ENCODE data around the gene YTHDF2. TPM values are rescaled to one million over a fixed set of nuclear protein-coding genes. Genes with fewer than 3 reads are reported as not detected.

Gene YTHDF2
- total RNA-seq, 6 experiments from 2014 or later, result 66.9 to 88.2 (median 76.6) TPM

DNA sequence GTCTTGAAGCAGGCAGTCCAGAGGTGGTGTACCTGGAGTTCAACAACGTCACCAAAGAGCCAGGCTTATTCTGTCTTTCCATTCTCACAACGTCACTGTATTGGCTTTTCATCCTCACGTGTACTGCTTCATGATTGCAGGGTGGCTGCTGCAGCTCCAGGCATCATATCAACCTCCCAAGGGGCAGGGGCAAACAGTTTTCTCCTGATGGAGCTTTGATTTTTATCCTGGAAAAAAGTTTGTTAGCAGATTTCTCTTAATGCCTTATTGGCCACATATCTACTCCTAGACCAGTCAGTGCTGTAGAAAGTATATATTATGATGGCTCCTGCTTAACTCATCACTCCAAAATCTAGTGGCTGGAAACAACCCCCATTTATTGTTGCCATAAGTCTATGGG lies 66.9 kb downstream of the YTHDF2 start:
- Mint-ChIP-seq H3K4me1 (ENCODE audit: low read depth) (no peaks in the 10 kb centered on the region), H3K36me3 (ENCODE audit: low read depth) (no peaks in the 10 kb centered on the region), H3K27me3 (ENCODE audit: insufficient read depth) (peaks cover 22% of the 10 kb centered on the region), H3K27ac (no peak overlapping the region), H3K9me3 (no peaks in the 10 kb centered on the region; the same call in 1 of the 2 replicates), H3K4me3 (no peak overlapping the region)
- no peak for DNase-seq
- TF ChIP-seq, protein P1, sequence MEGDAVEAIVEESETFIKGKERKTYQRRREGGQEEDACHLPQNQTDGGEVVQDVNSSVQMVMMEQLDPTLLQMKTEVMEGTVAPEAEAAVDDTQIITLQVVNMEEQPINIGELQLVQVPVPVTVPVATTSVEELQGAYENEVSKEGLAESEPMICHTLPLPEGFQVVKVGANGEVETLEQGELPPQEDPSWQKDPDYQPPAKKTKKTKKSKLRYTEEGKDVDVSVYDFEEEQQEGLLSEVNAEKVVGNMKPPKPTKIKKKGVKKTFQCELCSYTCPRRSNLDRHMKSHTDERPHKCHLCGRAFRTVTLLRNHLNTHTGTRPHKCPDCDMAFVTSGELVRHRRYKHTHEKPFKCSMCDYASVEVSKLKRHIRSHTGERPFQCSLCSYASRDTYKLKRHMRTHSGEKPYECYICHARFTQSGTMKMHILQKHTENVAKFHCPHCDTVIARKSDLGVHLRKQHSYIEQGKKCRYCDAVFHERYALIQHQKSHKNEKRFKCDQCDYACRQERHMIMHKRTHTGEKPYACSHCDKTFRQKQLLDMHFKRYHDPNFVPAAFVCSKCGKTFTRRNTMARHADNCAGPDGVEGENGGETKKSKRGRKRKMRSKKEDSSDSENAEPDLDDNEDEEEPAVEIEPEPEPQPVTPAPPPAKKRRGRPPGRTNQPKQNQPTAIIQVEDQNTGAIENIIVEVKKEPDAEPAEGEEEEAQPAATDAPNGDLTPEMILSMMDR (IDR thresholded peaks at IDR 0.05), result no peak

- H3K27me3 Mint-ChIP-seq (ENCODE audit: insufficient read depth), result peaks cover 23% of the 10 kb centered on the region
- TF ChIP-seq, protein P1 (IDR thresholded peaks at IDR 0.05), result no peak
- no peaks in the 10 kb centered on the region; the same call in 1 of the 2 replicates for H3K9me3 Mint-ChIP-seq
- H3K4me1 Mint-ChIP-seq (ENCODE audit: low read depth), result no peaks in the 10 kb centered on the region
- DNase-seq, result no peak
- no peak overlapping the region for H3K4me3 Mint-ChIP-seq
- H3K27ac Mint-ChIP-seq, result no peak overlapping the region
- H3K36me3 Mint-ChIP-seq (ENCODE audit: low read depth), result no peaks in the 10 kb centered on the region
Observed at GRCh38 chr1:28804071-28804470, 67.3 kb downstream of the YTHDF2 start.

GRCh38 chr1:28807046-28807445 lies 70.3 kb downstream of the YTHDF2 start:
- Mint-ChIP-seq H3K27ac (no peak overlapping the region), H3K9me3 (no peaks in the 10 kb centered on the region; the same call in 1 of the 2 replicates), H3K36me3 (ENCODE audit: low read depth) (no peaks in the 10 kb centered on the region), H3K4me3 (no peak overlapping the region), H3K27me3 (ENCODE audit: insufficient read depth) (peaks cover 36% of the 10 kb centered on the region), H3K4me1 (ENCODE audit: low read depth) (no peaks in the 10 kb centered on the region)
- TF ChIP-seq, protein P1 (IDR thresholded peaks at IDR 0.05), result no peak
- no peak for DNase-seq

- H3K4me1 Mint-ChIP-seq (ENCODE audit: low read depth), result no peaks in the 10 kb centered on the region
- no peak for DNase-seq
- H3K9me3 Mint-ChIP-seq, result no peaks in the 10 kb centered on the region; the same call in 1 of the 2 replicates
- TF ChIP-seq, protein P1 (IDR thresholded peaks at IDR 0.05), result no peak
- H3K27me3 Mint-ChIP-seq (ENCODE audit: insufficient read depth), result peaks cover 42% of the 10 kb centered on the region
- no peaks in the 10 kb centered on the region for H3K36me3 Mint-ChIP-seq (ENCODE audit: low read depth)
- H3K27ac Mint-ChIP-seq, result no peak overlapping the region
- H3K4me3 Mint-ChIP-seq, result no peak overlapping the region
Observed at GRCh38 chr1:28807986-28808385, 71.2 kb downstream of the YTHDF2 start.

DNA sequence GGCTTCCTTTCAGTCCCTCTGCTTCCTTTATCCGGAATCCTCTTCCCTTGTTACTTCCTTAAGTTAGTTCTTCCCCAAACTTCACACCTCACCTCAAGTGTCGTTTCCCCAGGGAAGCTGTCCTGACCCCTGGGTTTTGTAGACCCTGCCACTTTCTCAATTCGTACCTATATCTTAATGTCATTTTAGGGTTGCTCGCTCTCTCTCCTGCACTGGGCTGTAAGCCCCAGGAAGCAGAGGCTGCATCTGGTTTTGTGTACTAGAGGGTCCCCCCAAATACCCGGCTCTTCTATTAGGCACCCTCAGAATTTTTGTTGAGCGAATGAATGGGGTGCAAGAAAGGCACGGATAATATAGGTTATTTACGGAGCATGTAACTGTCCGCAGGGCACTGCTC lies 74.6 kb downstream of the YTHDF2 start:
- TF ChIP-seq, protein P1 (IDR thresholded peaks at IDR 0.05), result no peak
- no peak for DNase-seq
- H3K4me1 Mint-ChIP-seq (ENCODE audit: low read depth), result no peaks in the 10 kb centered on the region
- H3K36me3 Mint-ChIP-seq (ENCODE audit: low read depth), result no peaks in the 10 kb centered on the region
- H3K27ac Mint-ChIP-seq, result no peak overlapping the region
- H3K27me3 Mint-ChIP-seq (ENCODE audit: insufficient read depth), result peaks cover 48% of the 10 kb centered on the region
- H3K9me3 Mint-ChIP-seq, result no peaks in the 10 kb centered on the region
- H3K4me3 Mint-ChIP-seq, result no peak overlapping the region
